K562 (cell line): ENCODE data around the gene ENTPD6. TPM values are rescaled to one million over a fixed set of nuclear protein-coding genes. Genes with fewer than 3 reads are reported as not detected.

Source experiments
- E2F6 ChIP-seq, 2 experiments: IDR thresholded peaks; 2 replicates each; pipeline ENCODE4 v1.6.1; 2011; ENCODE audit warnings: borderline replicate concordance in 1 of 2, control low read depth in 1 of 2, low read depth in 1 of 2, low read length in 1 of 2, mild to moderate bottlenecking in 1 of 2, mixed read lengths in 1 of 2, moderate library complexity in 1 of 2; ENCODE audit not compliant: insufficient read depth in 1 of 2, insufficient read length in 1 of 2, poor library complexity in 1 of 2, severe bottlenecking in 1 of 2; ENCODE audit errors: extremely low read depth in 1 of 2
- EHMT2 ChIP-seq: fragments of 450-650 bp; IDR thresholded peaks from 2 replicates; pipeline ENCODE4 v1.6.1; 2018; ENCODE audit warnings: antibody characterized with exemption
- FOXK2 ChIP-seq, 2 experiments: fragments of 450-650 bp; IDR thresholded peaks in 1 of 2; conservative IDR thresholded peaks in 1 of 2; 2 replicates each; pipeline ENCODE4 v1.6.1; 2016; ENCODE audit warnings: low read depth in 2 of 2, mild to moderate bottlenecking in 1 of 2
- KDM2B ChIP-seq: fragments of 250-450 bp; sonication (Bioruptor Pico); IDR thresholded peaks from 2 replicates; pipeline ENCODE4 v1.8.0; 2021; ENCODE audit warnings: mild to moderate bottlenecking, moderate library complexity
- L3MBTL2 ChIP-seq: fragments of 450-650 bp; IDR thresholded peaks from 2 replicates; pipeline ENCODE4 v1.6.1; 2016; ENCODE audit warnings: mild to moderate bottlenecking, moderate library complexity
- LARP7 ChIP-seq: fragments of 450-650 bp; IDR thresholded peaks from 2 replicates; pipeline ENCODE4 v1.6.1; 2016
- LCOR ChIP-seq: sonication (generic); formaldehyde crosslinking; IDR thresholded peaks from 2 replicates; pipeline ENCODE4 v1.8.0; 2022; ENCODE audit warnings: mild to moderate bottlenecking, missing genetic modification reagents
- MED1 ChIP-seq: sonication (generic); formaldehyde crosslinking; IDR thresholded peaks from 2 replicates; pipeline ENCODE4 v1.8.1; 2023; ENCODE audit warnings: missing genetic modification reagents, borderline replicate concordance
- MYC ChIP-seq, 2 experiments: fragments of 250-450 bp in 1 of 2; sonication (Bioruptor Pico) in 1 of 2; IDR thresholded peaks; 2 replicates each; pipeline versions ENCODE4 v1.5.1 to v1.6.1; 2012 to 2021; ENCODE audit warnings: low read depth in 2 of 2, borderline replicate concordance in 1 of 2, improper control_type of control experiment in 1 of 2, low read length in 1 of 2, mild to moderate bottlenecking in 1 of 2, moderate library complexity in 1 of 2
- PHF21A ChIP-seq: fragments of 450-650 bp; IDR thresholded peaks from 2 replicates; pipeline ENCODE4 v1.6.1; 2017; ENCODE audit warnings: low read depth, borderline replicate concordance
- PHF8 ChIP-seq: fragments of 200-600 bp; sonication (generic); IDR thresholded peaks from 2 replicates; pipeline ENCODE4 v1.6.1; 2012; ENCODE audit warnings: mixed run types, mild to moderate bottlenecking, inconsistent platforms, low read length, moderate library complexity, borderline replicate concordance
- SIRT6 ChIP-seq: IDR thresholded peaks from one replicate; pipeline ENCODE4 v1.6.1; 2012; ENCODE audit warnings: low read depth, mild to moderate bottlenecking, control low read depth, inconsistent platforms, low read length, moderate library complexity
- VEZF1 ChIP-seq: fragments of 200-800 bp; sonication (Bioruptor generic); IDR thresholded peaks from 2 replicates; pipeline ENCODE4 v1.6.1; 2017; ENCODE audit warnings: missing genetic modification characterization, missing compliant biosample characterization
- ZKSCAN1 ChIP-seq: fragments of 150-350 bp; IDR thresholded peaks from 2 replicates; pipeline ENCODE4 v1.6.1; 2016; ENCODE audit warnings: low read depth, low read length
- ZNF12 ChIP-seq: sonication (generic); formaldehyde crosslinking; IDR thresholded peaks from 2 replicates; pipeline ENCODE4 v1.4.0; 2020; ENCODE audit warnings: mild to moderate bottlenecking, missing genetic modification reagents
- ZNF384 ChIP-seq: IDR thresholded peaks from 2 replicates; pipeline ENCODE4 v1.6.1; 2012; ENCODE audit warnings: low read depth, low read length, improper control_type of control experiment
- ZNF41 ChIP-seq: fragments of 250-450 bp; sonication (Bioruptor Pico); conservative IDR thresholded peaks from 2 replicates; pipeline ENCODE4 v1.4.0; 2020; ENCODE audit warnings: mild to moderate bottlenecking
- ZNF592 ChIP-seq: fragments of 450-650 bp; IDR thresholded peaks from 2 replicates; pipeline ENCODE4 v1.6.1; 2017; ENCODE audit warnings: antibody characterized with exemption, mild to moderate bottlenecking
- ZNF639 ChIP-seq, 2 experiments: fragments of 200-800 bp in 1 of 2; sonication (Bioruptor generic) in 1 of 2; sonication (generic) in 1 of 2; formaldehyde crosslinking in 1 of 2; IDR thresholded peaks in 1 of 2; conservative IDR thresholded peaks in 1 of 2; 2 replicates each; pipeline versions ENCODE4 v1.5.0 to v1.6.1; 2016 to 2020; ENCODE audit warnings: missing compliant biosample characterization in 1 of 2, missing genetic modification characterization in 1 of 2, missing genetic modification reagents in 1 of 2
- ZNF644 ChIP-seq: fragments of 200-800 bp; sonication (Bioruptor generic); IDR thresholded peaks from 2 replicates; pipeline ENCODE4 v1.6.1; 2016; ENCODE audit warnings: low read depth, missing genetic modification characterization, missing compliant biosample characterization
- polyA plus RNA-seq, 8 experiments: library from polyadenylated mRNA; depleted of rRNA in 4 of 8; stranded (reverse) in 5 of 8; unstranded in 3 of 8; fragments of >200 nt; fragmentation: Nextera tagmentation in 2 of 8; fragmentation: Illumina TruSeq in 1 of 8; extraction: Ambion mirVana in 2 of 8; extraction: Trizol in 1 of 8; gene quantifications; 2 replicates each; pipeline versions ENCODE4 v1.2.1 to v1.2.3, GENCODE V29; 2011 to 2014; ENCODE audit warnings: inconsistent platforms in 1 of 8, missing spikeins in 1 of 8
- total RNA-seq, 7 experiments: library from RNA; depleted of rRNA in 6 of 7; stranded (reverse); fragments of >200 nt in 6 of 7; fragmentation: Illumina TruSeq in 2 of 7; extraction: Trizol in 2 of 7; gene quantifications; 2 replicates each; pipeline versions ENCODE4 v1.2.1 to v1.2.3, GENCODE V29; 2011 to 2021; ENCODE audit warnings: low replicate concordance in 1 of 7

The ENTPD6 gene
- total and polyA plus RNA-seq, 9 of the 15 experiments (the other 6 are each of a cell fraction or from before 2014, with no cell fraction given) = 0.82 to 36.8 (median 22.4) TPM

- TF ChIP-seq ZNF644 (tag) (no peak), ZNF384 (no peak), FOXK2 (conservative IDR thresholded peaks at IDR 0.05 in 1 of 2, IDR thresholded peaks at IDR 0.05 in 1 of 2; ENCODE audit: low read depth in 2 of 2) (no peak), ZNF592 (0 out of 2 replicates have a peak, but pooled peaks have one; percentile 5), ZNF12 (CRISPR knock-in tag) (no peak), PHF8 (peak; percentile 52; the same call in 1 of the 2 replicates), LARP7 (no peak), KDM2B (CRISPR knock-in tag) (no peak), ZNF639 (CRISPR knock-in tag; conservative IDR thresholded peaks at IDR 0.05 in 1 of 2, IDR thresholded peaks at IDR 0.05 in 1 of 2) (no peak), ZNF41 (CRISPR knock-in tag) (no peak), MED1 (no peak), LCOR (CRISPR knock-in tag) (no peak), EHMT2 (no peak), ZKSCAN1 (no peak), MYC (IDR thresholded peaks at IDR 0.05; ENCODE audit: low read depth, low read length) (0 out of 2 replicates have a peak, but pooled peaks have one; percentile 7), MYC (CRISPR knock-in tag; IDR thresholded peaks at IDR 0.05; ENCODE audit: borderline replicate concordance, low read depth) (no peak), SIRT6 (no peak), E2F6 (IDR thresholded peaks at IDR 0.05; ENCODE audit: borderline replicate concordance in 1 of 2, extremely low read depth in 1 of 2, insufficient read depth in 1 of 2, insufficient read length in 1 of 2, low read depth in 1 of 2, low read length in 1 of 2, poor library complexity in 1 of 2, severe bottlenecking in 1 of 2) (peak in 1 of 2 experiments; percentile 26), PHF21A (no peak), L3MBTL2 (peak; percentile 56), VEZF1 (CRISPR knock-in tag) (no peak; the same call in 1 of the 2 replicates)
Observed at GRCh38 chr20:25247518-25247955, 52.0 kb downstream of the ENTPD6 start (continued).
